ENCODE results near the gene TRIM7. TPM values are rescaled to one million over a fixed set of nuclear protein-coding genes. Genes with fewer than 3 reads are reported as not detected.

TRIM7 gene
- total and polyA plus RNA-seq, 9 of the 15 experiments (the other 6 are each of a cell fraction or from before 2014, with no cell fraction given): 2.6 to 14.9 (median 8.9) TPM

DNA sequence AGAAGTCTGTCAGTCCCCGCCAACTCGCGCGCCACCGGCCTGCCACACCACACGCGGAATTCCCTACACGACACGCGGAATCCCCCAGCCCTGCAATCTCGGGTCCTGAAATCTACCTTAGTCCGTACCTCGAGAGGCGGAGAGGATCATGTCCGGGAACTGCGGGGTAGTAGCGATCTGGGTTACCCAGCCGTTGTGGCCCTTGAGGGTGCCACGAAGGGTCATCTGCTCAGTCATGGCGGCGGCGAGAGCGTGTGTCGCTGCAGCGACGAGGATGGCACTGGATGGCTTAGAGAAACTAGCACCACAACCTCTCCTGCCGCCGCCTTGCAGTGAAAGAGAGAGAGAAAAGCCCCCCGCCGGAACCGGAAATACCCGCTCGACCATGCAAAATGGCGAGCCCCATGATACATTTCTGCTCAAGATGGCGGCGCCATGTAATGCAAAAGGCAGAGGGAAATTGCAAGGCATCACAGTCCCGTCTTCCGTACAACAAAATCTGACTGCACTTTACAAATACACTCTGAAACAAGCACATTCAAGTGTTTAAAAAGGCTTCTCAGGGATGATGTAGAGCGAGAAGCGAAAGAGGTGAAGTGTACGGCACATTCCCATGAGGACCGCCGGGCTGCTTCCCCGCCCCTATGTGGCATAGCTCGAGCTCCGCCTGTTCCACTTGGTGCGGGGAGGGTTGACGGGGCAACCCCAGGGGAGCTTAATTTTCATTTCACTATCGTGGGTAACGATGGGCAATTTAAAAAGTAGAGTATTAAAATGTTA lies 38.8 kb upstream of the TRIM7 start, which contains the start of gene RACK1 (continued):
- peak; percentile 75 for TF ChIP-seq ZNF263 (CRISPR knock-in tag; IDR thresholded peaks at IDR 0.05; ENCODE audit: borderline replicate concordance)
- peak; percentile 98 for TF ChIP-seq GTF2E2 (tag; IDR thresholded peaks at IDR 0.05)
- no peak for TF ChIP-seq ARID2 (IDR thresholded peaks at IDR 0.05)
- TF ChIP-seq PML (IDR thresholded peaks at IDR 0.05; ENCODE audit: low read length): peak; percentile 84
- TF ChIP-seq, protein P1, sequence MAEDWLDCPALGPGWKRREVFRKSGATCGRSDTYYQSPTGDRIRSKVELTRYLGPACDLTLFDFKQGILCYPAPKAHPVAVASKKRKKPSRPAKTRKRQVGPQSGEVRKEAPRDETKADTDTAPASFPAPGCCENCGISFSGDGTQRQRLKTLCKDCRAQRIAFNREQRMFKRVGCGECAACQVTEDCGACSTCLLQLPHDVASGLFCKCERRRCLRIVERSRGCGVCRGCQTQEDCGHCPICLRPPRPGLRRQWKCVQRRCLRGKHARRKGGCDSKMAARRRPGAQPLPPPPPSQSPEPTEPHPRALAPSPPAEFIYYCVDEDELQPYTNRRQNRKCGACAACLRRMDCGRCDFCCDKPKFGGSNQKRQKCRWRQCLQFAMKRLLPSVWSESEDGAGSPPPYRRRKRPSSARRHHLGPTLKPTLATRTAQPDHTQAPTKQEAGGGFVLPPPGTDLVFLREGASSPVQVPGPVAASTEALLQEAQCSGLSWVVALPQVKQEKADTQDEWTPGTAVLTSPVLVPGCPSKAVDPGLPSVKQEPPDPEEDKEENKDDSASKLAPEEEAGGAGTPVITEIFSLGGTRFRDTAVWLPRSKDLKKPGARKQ (CRISPR knock-in tag; IDR thresholded peaks at IDR 0.05): no peak
- peak; percentile 86 for TF ChIP-seq ELF1 (tag; IDR thresholded peaks at IDR 0.05)
- TF ChIP-seq ZKSCAN1 (IDR thresholded peaks at IDR 0.05; ENCODE audit: low read depth, low read length): 0 out of 2 replicates have a peak, but pooled peaks have one; percentile 53
- TF ChIP-seq RBFOX2 (IDR thresholded peaks at IDR 0.05; ENCODE audit: low read depth, low read length): peak; percentile 98
- TF ChIP-seq TAF9B (IDR thresholded peaks at IDR 0.05; ENCODE audit: partially characterized antibody): peak; percentile 99
- no peak for TF ChIP-seq RAD51 (IDR thresholded peaks at IDR 0.05; ENCODE audit: borderline replicate concordance, low read depth)
- TF ChIP-seq POLR3G (IDR thresholded peaks at IDR 0.05; ENCODE audit: extremely low read depth, insufficient read length, insufficient replicate concordance): no peak
- no peak for TF ChIP-seq TSC22D4 (tag; IDR thresholded peaks at IDR 0.05)
- TF ChIP-seq, protein P2, sequence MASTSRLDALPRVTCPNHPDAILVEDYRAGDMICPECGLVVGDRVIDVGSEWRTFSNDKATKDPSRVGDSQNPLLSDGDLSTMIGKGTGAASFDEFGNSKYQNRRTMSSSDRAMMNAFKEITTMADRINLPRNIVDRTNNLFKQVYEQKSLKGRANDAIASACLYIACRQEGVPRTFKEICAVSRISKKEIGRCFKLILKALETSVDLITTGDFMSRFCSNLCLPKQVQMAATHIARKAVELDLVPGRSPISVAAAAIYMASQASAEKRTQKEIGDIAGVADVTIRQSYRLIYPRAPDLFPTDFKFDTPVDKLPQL (IDR thresholded peaks at IDR 0.05; ENCODE audit: extremely low read depth, insufficient read length): peak; percentile 82
- peak; percentile 71 for TF ChIP-seq KAT8 (IDR thresholded peaks at IDR 0.05; ENCODE audit: low read depth)
- peak; percentile 99 for TF ChIP-seq ATF7 (IDR thresholded peaks at IDR 0.05)
- TF ChIP-seq, protein P3, sequence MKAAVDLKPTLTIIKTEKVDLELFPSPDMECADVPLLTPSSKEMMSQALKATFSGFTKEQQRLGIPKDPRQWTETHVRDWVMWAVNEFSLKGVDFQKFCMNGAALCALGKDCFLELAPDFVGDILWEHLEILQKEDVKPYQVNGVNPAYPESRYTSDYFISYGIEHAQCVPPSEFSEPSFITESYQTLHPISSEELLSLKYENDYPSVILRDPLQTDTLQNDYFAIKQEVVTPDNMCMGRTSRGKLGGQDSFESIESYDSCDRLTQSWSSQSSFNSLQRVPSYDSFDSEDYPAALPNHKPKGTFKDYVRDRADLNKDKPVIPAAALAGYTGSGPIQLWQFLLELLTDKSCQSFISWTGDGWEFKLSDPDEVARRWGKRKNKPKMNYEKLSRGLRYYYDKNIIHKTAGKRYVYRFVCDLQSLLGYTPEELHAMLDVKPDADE (conservative IDR thresholded peaks at IDR 0.05; ENCODE audit: control insufficient read depth, low read depth, low read length): peak; percentile 35
- TF ChIP-seq HEY1 (CRISPR knock-in tag; IDR thresholded peaks at IDR 0.05; ENCODE audit: borderline replicate concordance): peak; percentile 23; the same call in 1 of the 2 replicates
- peak; percentile 71 for TF ChIP-seq ZNF197 (CRISPR knock-in tag; IDR thresholded peaks at IDR 0.05; ENCODE audit: low read depth)
- TF ChIP-seq, protein P4, sequence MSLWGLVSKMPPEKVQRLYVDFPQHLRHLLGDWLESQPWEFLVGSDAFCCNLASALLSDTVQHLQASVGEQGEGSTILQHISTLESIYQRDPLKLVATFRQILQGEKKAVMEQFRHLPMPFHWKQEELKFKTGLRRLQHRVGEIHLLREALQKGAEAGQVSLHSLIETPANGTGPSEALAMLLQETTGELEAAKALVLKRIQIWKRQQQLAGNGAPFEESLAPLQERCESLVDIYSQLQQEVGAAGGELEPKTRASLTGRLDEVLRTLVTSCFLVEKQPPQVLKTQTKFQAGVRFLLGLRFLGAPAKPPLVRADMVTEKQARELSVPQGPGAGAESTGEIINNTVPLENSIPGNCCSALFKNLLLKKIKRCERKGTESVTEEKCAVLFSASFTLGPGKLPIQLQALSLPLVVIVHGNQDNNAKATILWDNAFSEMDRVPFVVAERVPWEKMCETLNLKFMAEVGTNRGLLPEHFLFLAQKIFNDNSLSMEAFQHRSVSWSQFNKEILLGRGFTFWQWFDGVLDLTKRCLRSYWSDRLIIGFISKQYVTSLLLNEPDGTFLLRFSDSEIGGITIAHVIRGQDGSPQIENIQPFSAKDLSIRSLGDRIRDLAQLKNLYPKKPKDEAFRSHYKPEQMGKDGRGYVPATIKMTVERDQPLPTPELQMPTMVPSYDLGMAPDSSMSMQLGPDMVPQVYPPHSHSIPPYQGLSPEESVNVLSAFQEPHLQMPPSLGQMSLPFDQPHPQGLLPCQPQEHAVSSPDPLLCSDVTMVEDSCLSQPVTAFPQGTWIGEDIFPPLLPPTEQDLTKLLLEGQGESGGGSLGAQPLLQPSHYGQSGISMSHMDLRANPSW (CRISPR knock-in tag; IDR thresholded peaks at IDR 0.05): no peak
- TF ChIP-seq, protein P5, sequence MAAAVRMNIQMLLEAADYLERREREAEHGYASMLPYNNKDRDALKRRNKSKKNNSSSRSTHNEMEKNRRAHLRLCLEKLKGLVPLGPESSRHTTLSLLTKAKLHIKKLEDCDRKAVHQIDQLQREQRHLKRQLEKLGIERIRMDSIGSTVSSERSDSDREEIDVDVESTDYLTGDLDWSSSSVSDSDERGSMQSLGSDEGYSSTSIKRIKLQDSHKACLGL (CRISPR knock-in tag; IDR thresholded peaks at IDR 0.05; ENCODE audit: borderline replicate concordance, poor library complexity, severe bottlenecking): peak; percentile 25
